HCT116 (cell line): Measurements from ENCODE around the gene ZBTB20. TPM values are rescaled to one million over a fixed set of nuclear protein-coding genes. Genes with fewer than 3 reads are reported as not detected.

Source experiments
- ATAC-seq: fragments of 200-7000 bp; cut with Tn5 transposase; 2 replicates; pipeline ENCODE4 v1.9.1; 2020; ENCODE audit warnings: mild to moderate bottlenecking, moderate library complexity
- BruUV-seq: library from RNA; stranded (reverse); fragments of 400-500 nt; replicated peaks from 2 replicates; lab custom pipeline; 2021; lab: Mats Ljungman, UMichigan
- CTCF ChIA-PET: fragments of 300-600 bp; sonication (Branson Sonifier 250); formaldehyde crosslinking; loops from one replicate; lab custom pipeline; 2021; ENCODE audit warnings: antibody characterized with exemption; lab: Charles Lee
- POLR2A ChIA-PET: fragments of 300-600, 350-600 bp; sonication (Branson Sonifier 250); formaldehyde crosslinking; loops from one replicate; lab custom pipeline; 2021; ENCODE audit warnings: antibody characterized with exemption; lab: Charles Lee
- RAD21 ChIA-PET, 2 experiments: fragments of 300-600 bp; sonication (Branson Sonifier 250); formaldehyde crosslinking; loops; one replicate each; lab custom pipeline; 2023; ENCODE audit warnings: low total read pairs in 2 of 2; ENCODE audit not compliant: uncharacterized antibody in 2 of 2, unreplicated experiment in 2 of 2, low non-redundant PET in 1 of 2; lab: Charles Lee
- DNase-seq: peaks from one replicate; pipeline ENCODE4 v3.0.0-alpha.2; 2010; ENCODE audit warnings: low read depth, low spot score
- H2AFZ ChIP-seq: fragments of 200-600 bp; shearing (Covaris generic), sonication (generic); 2 replicates; pipeline ENCODE4 v1.6.1; 2017; ENCODE audit warnings: low read depth, mixed run types, mixed read lengths, antibody characterized with exemption, low read length; ENCODE audit not compliant: poor library complexity, severe bottlenecking
- H3K27ac ChIP-seq: 2 replicates; pipeline ENCODE4 v1.5.1; 2012; ENCODE audit warnings: low read depth, low read length
- H3K27me3 ChIP-seq: fragments of 200-600 bp; sonication (generic); 2 replicates; pipeline ENCODE4 v1.6.1; 2016; ENCODE audit warnings: mixed run types, low read length, mixed read lengths; ENCODE audit not compliant: insufficient read depth
- H3K36me3 ChIP-seq, 2 experiments: fragments of 200-500 bp in 1 of 2; fragments of 200-600 bp in 1 of 2; sonication (Bioruptor generic) in 1 of 2; sonication (generic) in 1 of 2; 2 replicates each; pipeline versions ENCODE4 v1.5.1 to v1.6.1; 2014 to 2016; ENCODE audit warnings: low read length in 2 of 2, inconsistent platforms in 1 of 2, mixed read lengths in 1 of 2, mixed run types in 1 of 2; ENCODE audit not compliant: insufficient read depth in 2 of 2, control insufficient read depth in 1 of 2
- H3K4me1 ChIP-seq, 2 experiments: fragments of 200-600 bp in 1 of 2; sonication (generic) in 1 of 2; 2 replicates each; pipeline versions ENCODE4 v1.5.1 to v1.6.1; 2012 to 2017; ENCODE audit warnings: low read length in 2 of 2, inconsistent platforms in 1 of 2, mild to moderate bottlenecking in 1 of 2, mixed read lengths in 1 of 2, mixed run types in 1 of 2, moderate library complexity in 1 of 2; ENCODE audit not compliant: insufficient read depth in 2 of 2, control insufficient read depth in 1 of 2
- H3K4me2 ChIP-seq: fragments of 200-600 bp; sonication (generic); 2 replicates; pipeline ENCODE4 v1.6.1; 2017; ENCODE audit warnings: mixed run types, low read length, mixed read lengths
- H3K4me3 ChIP-seq, 2 experiments: fragments of 200-600 bp in 1 of 2; sonication (generic) in 1 of 2; replicated peaks in 1 of 2; 2 replicates each; pipeline ENCODE4 v1.5.1; 2011 to 2016; ENCODE audit warnings: low read length in 2 of 2, control low read depth in 1 of 2, low read depth in 1 of 2, mild to moderate bottlenecking in 1 of 2, mixed read lengths in 1 of 2, mixed run types in 1 of 2
- H3K79me2 ChIP-seq: fragments of 200-600 bp; sonication (generic); 2 replicates; pipeline ENCODE4 v1.6.1; 2017; ENCODE audit warnings: mild to moderate bottlenecking, mixed run types, low read length, moderate library complexity, mixed read lengths; ENCODE audit not compliant: insufficient read depth
- H3K9ac ChIP-seq: fragments of 200-600 bp; sonication (generic); 2 replicates; pipeline ENCODE4 v1.6.1; 2016; ENCODE audit warnings: low read length, mixed read lengths
- H3K9me2 ChIP-seq: fragments of 200-600 bp; sonication (generic), shearing (Covaris generic); 2 replicates; pipeline ENCODE4 v1.6.1; 2017; ENCODE audit warnings: mixed run types, mild to moderate bottlenecking, moderate library complexity; ENCODE audit not compliant: insufficient read depth
- H3K9me3 ChIP-seq, 2 experiments: fragments of 200-500 bp in 1 of 2; fragments of 200-600 bp in 1 of 2; sonication (Bioruptor generic) in 1 of 2; sonication (generic) in 1 of 2; 2 replicates each; pipeline ENCODE4 v1.6.1; 2014 to 2017; ENCODE audit warnings: low read length in 2 of 2, mixed read lengths in 2 of 2, inconsistent platforms in 1 of 2, low read depth in 1 of 2, mild to moderate bottlenecking in 1 of 2, mixed run types in 1 of 2, moderate library complexity in 1 of 2; ENCODE audit not compliant: control insufficient read depth in 1 of 2, insufficient read depth in 1 of 2
- H4K20me1 ChIP-seq: fragments of 200-600 bp; sonication (generic), shearing (Covaris generic); 2 replicates; pipeline ENCODE4 v1.6.1; 2017; ENCODE audit warnings: mixed run types, mild to moderate bottlenecking, moderate library complexity; ENCODE audit not compliant: insufficient read depth
- ATF3 ChIP-seq: IDR thresholded peaks from 2 replicates; pipeline ENCODE4 v1.6.1; 2012
- CBX3 ChIP-seq: IDR thresholded peaks from 2 replicates; pipeline ENCODE4 v1.6.1; 2012; ENCODE audit warnings: low read depth
- CEBPB ChIP-seq: IDR thresholded peaks from 2 replicates; pipeline ENCODE4 v1.6.1; 2012; ENCODE audit warnings: low read depth
- CTCF ChIP-seq, 3 experiments: fragments of 200-600 bp in 1 of 3; sonication (generic) in 1 of 3; IDR thresholded peaks in 2 of 3; conservative IDR thresholded peaks in 1 of 3; 2 replicates each; pipeline ENCODE4 v1.5.1; 2012 to 2017; ENCODE audit warnings: low read depth in 2 of 3, low read length in 2 of 3, antibody characterized with exemption in 1 of 3, borderline replicate concordance in 1 of 3, control low read depth in 1 of 3, mild to moderate bottlenecking in 1 of 3, mixed read lengths in 1 of 3, mixed run types in 1 of 3, moderate library complexity in 1 of 3; ENCODE audit not compliant: insufficient read depth in 1 of 3
- ELF1 ChIP-seq: IDR thresholded peaks from 2 replicates; pipeline ENCODE4 v1.6.1; 2012; ENCODE audit warnings: low read depth, borderline replicate concordance
- EZH2 ChIP-seq: fragments of 200-600 bp; sonication (generic); IDR thresholded peaks from 2 replicates; pipeline ENCODE4 v1.6.1; 2017; ENCODE audit warnings: antibody characterized with exemption, mixed run types
- EZH2phosphoT487 ChIP-seq: fragments of 200-600 bp; IDR thresholded peaks from 2 replicates; pipeline ENCODE4 v1.6.1; 2018; ENCODE audit warnings: antibody characterized with exemption, borderline replicate concordance
- FOSL1 ChIP-seq: IDR thresholded peaks from 2 replicates; pipeline ENCODE4 v1.6.1; 2012; ENCODE audit warnings: low read depth
- POLR2A ChIP-seq: IDR thresholded peaks from 2 replicates; pipeline ENCODE4 v1.7.0; 2011; ENCODE audit warnings: borderline replicate concordance; ENCODE audit not compliant: insufficient read depth, insufficient read length; ENCODE audit errors: extremely low read depth
- RAD21 ChIP-seq: IDR thresholded peaks from 2 replicates; pipeline ENCODE4 v1.6.1; 2012; ENCODE audit warnings: low read depth, mild to moderate bottlenecking
- SP1 ChIP-seq: IDR thresholded peaks from 2 replicates; pipeline ENCODE4 v1.6.1; 2012; ENCODE audit warnings: low read depth
- SRF ChIP-seq: IDR thresholded peaks from 2 replicates; pipeline ENCODE4 v1.6.1; 2012; ENCODE audit warnings: low read depth
- TCF7L2 ChIP-seq: IDR thresholded peaks from 2 replicates; pipeline ENCODE4 v1.7.0; 2011; ENCODE audit warnings: borderline replicate concordance, inconsistent platforms; ENCODE audit not compliant: insufficient read depth, insufficient read length; ENCODE audit errors: extremely low read depth
- YY1 ChIP-seq: IDR thresholded peaks from 2 replicates; pipeline ENCODE4 v1.6.1; 2011; ENCODE audit warnings: low read length, low read depth, moderate library complexity, mild to moderate bottlenecking; ENCODE audit not compliant: insufficient replicate concordance; ENCODE audit errors: extremely low read depth
- ZFX ChIP-seq: fragments of 450-650 bp; IDR thresholded peaks from 2 replicates; pipeline ENCODE4 v1.6.1; 2017
- ZNF274 ChIP-seq: fragments of 200-500 bp; sonication (Bioruptor generic); IDR thresholded peaks from 2 replicates; pipeline ENCODE4 v1.6.1; 2014; ENCODE audit warnings: mild to moderate bottlenecking, low read depth, low read length, inconsistent platforms
- intact Hi-C: fragments of 100-400 bp; cut with micrococcal nuclease; formaldehyde crosslinking; loops from 2 replicates; pipeline ENCODE4 v1.10.0; 2022
- total RNA-seq: library from RNA; stranded (reverse); gene quantifications from one replicate; pipeline ENCODE4 v1.2.1, GENCODE V29; 2021; ENCODE audit not compliant: unreplicated experiment

The ZBTB20 gene
- total RNA-seq, 1 experiment from 2014 or later = 42.1 TPM

- H4K20me1 ChIP-seq = no peaks in the 10 kb centered on the region
- BruUV-seq = no TSS peak
- peaks cover 0 to under 1% of the 10 kb centered on the region in 2 experiments; a peak in 1 of 4 replicates for H3K4me1 ChIP-seq
- TF ChIP-seq POLR2A = no peak
- no peak for TF ChIP-seq YY1
- no peak for TF ChIP-seq ELF1
- no peak for TF ChIP-seq EZH2
- TF ChIP-seq CBX3 = no peak
- TF ChIP-seq CEBPB = no peak
- TF ChIP-seq EZH2phosphoT487 = no peak
- no peak for TF ChIP-seq ZNF274
- TF ChIP-seq FOSL1 = no peak
- TF ChIP-seq CTCF (IDR thresholded peaks at IDR 0.05 in 2 of 3, conservative IDR thresholded peaks at IDR 0.05 in 1 of 3; ENCODE audit: borderline replicate concordance in 1 of 3, insufficient read depth in 1 of 3, low read depth in 2 of 3, low read length in 2 of 3) = no peak
- TF ChIP-seq ZFX = no peak
- TF ChIP-seq TCF7L2 = no peak
- TF ChIP-seq SP1 = no peak
- no peak for TF ChIP-seq SRF
- TF ChIP-seq ATF3 = no peak
- no peak for TF ChIP-seq RAD21
- no peak for DNase-seq
- no peak overlapping the region for H3K4me3 ChIP-seq
- H3K27me3 ChIP-seq = no peaks in the 10 kb centered on the region
- H3K36me3 ChIP-seq = peaks cover 2 to 11% of the 10 kb centered on the region in 2 experiments; a peak in 1 of 4 replicates
- peaks cover 28% of the 10 kb centered on the region; the same call in 1 of the 2 replicates for H3K79me2 ChIP-seq
- POLR2A ChIA-PET = no interaction called here
- no peak for ATAC-seq
- no peak overlapping the region for H3K27ac ChIP-seq
- no peak overlapping the region for H3K9ac ChIP-seq
- RAD21 ChIA-PET = no interaction called here
- no peaks in the 10 kb centered on the region for H3K9me2 ChIP-seq
- H3K9me3 ChIP-seq = no peaks in the 10 kb centered on the region
- H3K4me2 ChIP-seq = no peak overlapping the region
- no peak overlapping the region for H2AFZ ChIP-seq
- CTCF ChIA-PET = no interaction called here
- intact Hi-C loops = no loop called here
These were observed 772.6 kb downstream of the ZBTB20 start for GRCh38 chr3:114374433-114374990.
